GM12878 (cell line): Measurements from ENCODE around the gene KCNA2. TPM values are rescaled to one million over a fixed set of nuclear protein-coding genes. Genes with fewer than 3 reads are reported as not detected.

Experiments used
- ATAC-seq: fragments of 200-7000 bp; cut with Tn5 transposase; 3 replicates; pipeline ENCODE4 v1.9.1; 2020; ENCODE audit warnings: mild to moderate bottlenecking, moderate library complexity
- BruUV-seq: library from RNA; stranded (reverse); fragments of 400-500 nt; replicated peaks from 2 replicates; lab custom pipeline; 2021; lab: Mats Ljungman, UMichigan
- CTCF ChIA-PET: fragments of 300-600 bp; sonication (Branson Sonifier 250); formaldehyde crosslinking; extraction: SDS; loops from one replicate; lab custom pipeline; 2021; ENCODE audit warnings: inconsistent platforms; lab: Yijun Ruan, JAX
- POLR2A ChIA-PET: fragments of 350-600 bp; formaldehyde crosslinking; extraction: SDS; loops from one replicate; lab custom pipeline; 2021; ENCODE audit warnings: inconsistent platforms; lab: Charles Lee
- RAD21 ChIA-PET: fragments of 300-600 bp; sonication (Branson Sonifier 250); formaldehyde crosslinking; loops from one replicate; lab custom pipeline; 2023; ENCODE audit warnings: antibody characterized with exemption; ENCODE audit not compliant: unreplicated experiment; lab: Charles Lee
- SMC1A ChIA-PET: fragments of 300-600 bp; sonication (Branson Sonifier 250); formaldehyde crosslinking; loops from one replicate; lab custom pipeline; 2023; ENCODE audit not compliant: unreplicated experiment, uncharacterized antibody; lab: Charles Lee
- DNase-seq: peaks from one replicate; pipeline ENCODE4 v3.0.0-alpha.2; 2011; ENCODE audit warnings: low read depth, low spot score
- FAIRE-seq: peaks from 3 replicates; lab custom pipeline; 2011; peaks lifted over from hg19 to GRCh38; lab: Jason Lieb, UNC
- H2AFZ ChIP-seq: 2 replicates; pipeline ENCODE4 v1.6.0; 2011; ENCODE audit warnings: low read depth, low read length, control low read depth; ENCODE audit not compliant: control insufficient read depth
- H3K27ac ChIP-seq: 2 replicates; pipeline ENCODE4 v1.5.1; 2011; ENCODE audit warnings: control low read depth; ENCODE audit not compliant: control insufficient read depth, insufficient read depth
- H3K27me3 ChIP-seq, 2 experiments: replicated peaks in 1 of 2; 2 replicates each; pipeline versions ENCODE4 v1.6.0 to v1.6.1; 2011; ENCODE audit warnings: low read length in 1 of 2; ENCODE audit not compliant: control insufficient read depth in 2 of 2, insufficient read depth in 2 of 2
- H3K36me3 ChIP-seq, 2 experiments: 2 replicates each; pipeline ENCODE4 v1.5.1; 2011; ENCODE audit warnings: low read length in 1 of 2; ENCODE audit not compliant: control insufficient read depth in 2 of 2, insufficient read depth in 2 of 2
- H3K4me1 ChIP-seq: 2 replicates; pipeline ENCODE4 v1.6.1; 2011; ENCODE audit warnings: mild to moderate bottlenecking, low read length, moderate library complexity, mixed read lengths; ENCODE audit not compliant: control insufficient read depth, insufficient read depth
- H3K4me2 ChIP-seq: 2 replicates; pipeline ENCODE4 v1.6.0; 2011; ENCODE audit warnings: control low read depth; ENCODE audit not compliant: control insufficient read depth, insufficient read depth
- H3K4me3 ChIP-seq: fragments of 200-600 bp; sonication (generic); 2 replicates; pipeline ENCODE4 v1.5.1; 2016
- H3K79me2 ChIP-seq: 2 replicates; pipeline ENCODE4 v1.6.0; 2011; ENCODE audit warnings: low read length; ENCODE audit not compliant: control insufficient read depth, insufficient read depth
- H3K9ac ChIP-seq: 2 replicates; pipeline ENCODE4 v1.8.0; 2011; ENCODE audit warnings: low read length, control low read depth, mixed read lengths; ENCODE audit not compliant: control insufficient read depth, insufficient read depth
- H3K9me3 ChIP-seq: replicated peaks from 3 replicates; pipeline ENCODE4 v1.5.1; 2011; ENCODE audit warnings: mild to moderate bottlenecking, low read length; ENCODE audit not compliant: control insufficient read depth, insufficient read depth
- H4K20me1 ChIP-seq: 2 replicates; pipeline ENCODE4 v1.6.0; 2011; ENCODE audit not compliant: control insufficient read depth, insufficient read depth
- BHLHE40 ChIP-seq, 2 experiments: fragments of 450-650 bp in 1 of 2; IDR thresholded peaks; 2 replicates each; pipeline ENCODE4 v1.6.1; 2011 to 2017; ENCODE audit warnings: low read depth in 2 of 2, borderline replicate concordance in 1 of 2, improper control_type of control experiment in 1 of 2, low read length in 1 of 2, mild to moderate bottlenecking in 1 of 2
- CBX3 ChIP-seq: fragments of 200-600 bp; sonication (generic); IDR thresholded peaks from 2 replicates; pipeline ENCODE4 v1.6.1; 2016; ENCODE audit warnings: low read depth, borderline replicate concordance
- CEBPB ChIP-seq, 2 experiments: fragments of 150-350 bp in 1 of 2; IDR thresholded peaks; 2 replicates each; pipeline ENCODE4 v1.6.1; 2012 to 2014; ENCODE audit warnings: low read depth in 2 of 2, low read length in 2 of 2, borderline replicate concordance in 1 of 2, inconsistent platforms in 1 of 2
- CEBPZ ChIP-seq: fragments of 150-350 bp; IDR thresholded peaks from 2 replicates; pipeline ENCODE4 v1.6.1; 2016; ENCODE audit warnings: low read depth, low read length
- GABPA ChIP-seq: IDR thresholded peaks from 2 replicates; pipeline ENCODE4 v1.6.1; 2014; ENCODE audit warnings: antibody characterized with exemption, low read depth, mild to moderate bottlenecking, inconsistent platforms
- MAX ChIP-seq: IDR thresholded peaks from 2 replicates; pipeline ENCODE4 v1.6.1; 2012; ENCODE audit warnings: low read depth, low read length, improper control_type of control experiment
- POLR2A ChIP-seq: IDR thresholded peaks from 2 replicates; pipeline ENCODE4 v1.6.1; 2011; ENCODE audit warnings: low read depth, mild to moderate bottlenecking, low read length
- POLR2AphosphoS2 ChIP-seq: IDR thresholded peaks from 2 replicates; pipeline ENCODE4 v1.6.1; 2011; ENCODE audit warnings: low read depth, mild to moderate bottlenecking, low read length, improper control_type of control experiment, moderate library complexity
- RELB ChIP-seq: fragments of 450-650 bp; IDR thresholded peaks from 2 replicates; pipeline ENCODE4 v1.6.1; 2017; ENCODE audit warnings: low read depth, mild to moderate bottlenecking, moderate library complexity
- ZBED1 ChIP-seq: IDR thresholded peaks from 2 replicates; pipeline ENCODE4 v1.6.1; 2016; ENCODE audit warnings: borderline replicate concordance
- WGBS: methylation state at CpG from one replicate; pipeline ENCODE4 v1.1.6; 2016; ENCODE audit warnings: low lambda C conversion rate; ENCODE audit not compliant: insufficient replicate concordance, insufficient coverage; ENCODE audit errors: missing lambda C conversion rate; 5-methylcytosine and 5-hydroxymethylcytosine counted together
- in situ Hi-C: fragments of 300-500 bp; cut with MboI; formaldehyde crosslinking; loops from 9 replicates; pipeline ENCODE4 v1.14.3; 2018; ENCODE audit warnings: mixed read lengths
- intact Hi-C: fragments of 100-400 bp; cut with micrococcal nuclease; formaldehyde crosslinking; loops from one replicate; pipeline ENCODE4 v1.14.2; 2022; ENCODE audit not compliant: unreplicated experiment
- polyA plus RNA-seq, 11 experiments: library from polyadenylated mRNA; depleted of rRNA in 4 of 11; unstranded in 6 of 11; stranded (reverse) in 5 of 11; fragments of >200 nt; fragmentation: Nextera tagmentation in 4 of 11; fragmentation: Illumina TruSeq in 1 of 11; extraction: Ambion mirVana in 4 of 11; extraction: Trizol in 1 of 11; gene quantifications; 1 replicate in 1 of 11; 2 replicates in 10 of 11; pipeline versions ENCODE4 v1.2.1 to v1.2.3, GENCODE V29; 2011 to 2016; ENCODE audit warnings: inconsistent platforms in 2 of 11, missing spikeins in 2 of 11, low read depth in 1 of 11
- total RNA-seq, 4 experiments: library from RNA; depleted of rRNA in 3 of 4; stranded (reverse); fragments of >200 nt in 3 of 4; fragmentation: Illumina TruSeq in 1 of 4; extraction: Trizol in 1 of 4; gene quantifications; 2 replicates each; pipeline versions ENCODE4 v1.2.1 to v1.2.3, GENCODE V29; 2013 to 2021
- TF ChIP-seq, protein P1 (sequence below): fragments of 450-650 bp; IDR thresholded peaks from 2 replicates; pipeline ENCODE4 v1.6.1; 2018; ENCODE audit warnings: mild to moderate bottlenecking, low read depth, moderate library complexity; ENCODE audit not compliant: partially characterized antibody
- TF ChIP-seq, protein P2 (sequence below): IDR thresholded peaks from 2 replicates; pipeline ENCODE4 v1.6.1; 2012; ENCODE audit warnings: mild to moderate bottlenecking, low read depth, low read length

KCNA2 gene
- total and polyA plus RNA-seq, 10 of the 15 experiments (the other 5 are each of a cell fraction or from before 2014, with no cell fraction given) = 0.02 to 0.56 (median 0.10) TPM; not detected in 2

- RAD21 ChIA-PET = no interaction called here
- Histone ChIP-seq H3K27me3 (peaks cover 0 to 3% of the 10 kb centered on the region in 2 experiments; a peak in 2 of 4 replicates), H3K79me2 (no peaks in the 10 kb centered on the region), H3K9me3 (no peaks in the 10 kb centered on the region), H3K9ac (no peak overlapping the region), H3K4me2 (no peak overlapping the region), H2AFZ (no peak overlapping the region), H3K4me1 (no peaks in the 10 kb centered on the region), H3K4me3 (no peak overlapping the region), H3K27ac (no peak overlapping the region), H3K36me3 (no peaks in the 10 kb centered on the region), H4K20me1 (no peaks in the 10 kb centered on the region)
- POLR2A ChIA-PET = interaction anchor here (0.8 kb wide), 1 partner anchor 10 kb away, joined by 3 read pairs; no protein-coding TSS in a partner anchor
- BruUV-seq = no TSS peak
- ATAC-seq (no peak), FAIRE-seq (no peak), DNase-seq (no peak)
- intact Hi-C loops = no loop called here
- 4% methylated on average over 2 of the region's 2 CpGs for WGBS
- SMC1A ChIA-PET = interaction anchor here (0.6 to 1.1 kb wide), 2 partner anchors 35 to 1334 kb away, joined by 3 read pairs; no protein-coding TSS in a partner anchor
- in situ Hi-C loops = no loop called here
- CTCF ChIA-PET = interaction anchor here (1.2 to 1.4 kb wide), 3 partner anchors 10 to 220 kb away, joined by 3 to 4 read pairs (median 4); no protein-coding TSS in a partner anchor
- TF ChIP-seq CEBPZ (no peak), CEBPB (IDR thresholded peaks at IDR 0.05; ENCODE audit: borderline replicate concordance in 1 of 2, low read depth in 2 of 2, low read length in 2 of 2) (no peak), RELB (no peak), BHLHE40 (IDR thresholded peaks at IDR 0.05; ENCODE audit: borderline replicate concordance in 1 of 2, low read depth in 2 of 2, low read length in 1 of 2) (no peak), GABPA (no peak), MAX (no peak), POLR2A (no peak), POLR2AphosphoS2 (no peak), ZBED1 (no peak), CBX3 (no peak)
- TF ChIP-seq, protein P1, sequence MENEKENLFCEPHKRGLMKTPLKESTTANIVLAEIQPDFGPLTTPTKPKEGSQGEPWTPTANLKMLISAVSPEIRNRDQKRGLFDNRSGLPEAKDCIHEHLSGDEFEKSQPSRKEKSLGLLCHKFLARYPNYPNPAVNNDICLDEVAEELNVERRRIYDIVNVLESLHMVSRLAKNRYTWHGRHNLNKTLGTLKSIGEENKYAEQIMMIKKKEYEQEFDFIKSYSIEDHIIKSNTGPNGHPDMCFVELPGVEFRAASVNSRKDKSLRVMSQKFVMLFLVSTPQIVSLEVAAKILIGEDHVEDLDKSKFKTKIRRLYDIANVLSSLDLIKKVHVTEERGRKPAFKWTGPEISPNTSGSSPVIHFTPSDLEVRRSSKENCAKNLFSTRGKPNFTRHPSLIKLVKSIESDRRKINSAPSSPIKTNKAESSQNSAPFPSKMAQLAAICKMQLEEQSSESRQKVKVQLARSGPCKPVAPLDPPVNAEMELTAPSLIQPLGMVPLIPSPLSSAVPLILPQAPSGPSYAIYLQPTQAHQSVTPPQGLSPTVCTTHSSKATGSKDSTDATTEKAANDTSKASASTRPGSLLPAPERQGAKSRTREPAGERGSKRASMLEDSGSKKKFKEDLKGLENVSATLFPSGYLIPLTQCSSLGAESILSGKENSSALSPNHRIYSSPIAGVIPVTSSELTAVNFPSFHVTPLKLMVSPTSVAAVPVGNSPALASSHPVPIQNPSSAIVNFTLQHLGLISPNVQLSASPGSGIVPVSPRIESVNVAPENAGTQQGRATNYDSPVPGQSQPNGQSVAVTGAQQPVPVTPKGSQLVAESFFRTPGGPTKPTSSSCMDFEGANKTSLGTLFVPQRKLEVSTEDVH = no peak
- TF ChIP-seq, protein P2, sequence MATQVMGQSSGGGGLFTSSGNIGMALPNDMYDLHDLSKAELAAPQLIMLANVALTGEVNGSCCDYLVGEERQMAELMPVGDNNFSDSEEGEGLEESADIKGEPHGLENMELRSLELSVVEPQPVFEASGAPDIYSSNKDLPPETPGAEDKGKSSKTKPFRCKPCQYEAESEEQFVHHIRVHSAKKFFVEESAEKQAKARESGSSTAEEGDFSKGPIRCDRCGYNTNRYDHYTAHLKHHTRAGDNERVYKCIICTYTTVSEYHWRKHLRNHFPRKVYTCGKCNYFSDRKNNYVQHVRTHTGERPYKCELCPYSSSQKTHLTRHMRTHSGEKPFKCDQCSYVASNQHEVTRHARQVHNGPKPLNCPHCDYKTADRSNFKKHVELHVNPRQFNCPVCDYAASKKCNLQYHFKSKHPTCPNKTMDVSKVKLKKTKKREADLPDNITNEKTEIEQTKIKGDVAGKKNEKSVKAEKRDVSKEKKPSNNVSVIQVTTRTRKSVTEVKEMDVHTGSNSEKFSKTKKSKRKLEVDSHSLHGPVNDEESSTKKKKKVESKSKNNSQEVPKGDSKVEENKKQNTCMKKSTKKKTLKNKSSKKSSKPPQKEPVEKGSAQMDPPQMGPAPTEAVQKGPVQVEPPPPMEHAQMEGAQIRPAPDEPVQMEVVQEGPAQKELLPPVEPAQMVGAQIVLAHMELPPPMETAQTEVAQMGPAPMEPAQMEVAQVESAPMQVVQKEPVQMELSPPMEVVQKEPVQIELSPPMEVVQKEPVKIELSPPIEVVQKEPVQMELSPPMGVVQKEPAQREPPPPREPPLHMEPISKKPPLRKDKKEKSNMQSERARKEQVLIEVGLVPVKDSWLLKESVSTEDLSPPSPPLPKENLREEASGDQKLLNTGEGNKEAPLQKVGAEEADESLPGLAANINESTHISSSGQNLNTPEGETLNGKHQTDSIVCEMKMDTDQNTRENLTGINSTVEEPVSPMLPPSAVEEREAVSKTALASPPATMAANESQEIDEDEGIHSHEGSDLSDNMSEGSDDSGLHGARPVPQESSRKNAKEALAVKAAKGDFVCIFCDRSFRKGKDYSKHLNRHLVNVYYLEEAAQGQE = no peak
Measured at GRCh38 chr1:110545492-110545891, 60.7 kb downstream of the KCNA2 start.
